Thoracic aorta (tissue), 2 donors: ENCODE measurements around the gene RFWD3. TPM values are rescaled to one million over a fixed set of nuclear protein-coding genes. Genes with fewer than 3 reads are reported as not detected.
A peak's percentile ranks its signal among the peaks of the same experiment; 100 is the strongest.

ENCODE experiments used
- ATAC-seq: fragments of 150-250 bp; one replicate; pipeline ENCODE4 v1.8.0; 2017; ENCODE audit warnings: low read depth; ENCODE audit not compliant: insufficient number of reproducible peaks, low FRiP score
- DNase-seq: peaks from one replicate; pipeline ENCODE4 v3.0.0-alpha.2; 2020; ENCODE audit warnings: low spot score
- H3K27ac ChIP-seq, 2 donors: fragments of 200-600 bp; sonication (generic); 1 replicate in 1 of 2; 2 replicates in 1 of 2; pipeline ENCODE4 v1.5.1; 2016; ENCODE audit warnings: mild to moderate bottlenecking in 2 of 2, moderate library complexity in 2 of 2
- H3K27me3 ChIP-seq: fragments of 200-600 bp; sonication (generic); replicated peaks from 2 replicates; pipeline ENCODE4 v1.6.0; 2016; ENCODE audit warnings: mild to moderate bottlenecking; ENCODE audit not compliant: insufficient read depth
- H3K36me3 ChIP-seq: fragments of 200-600 bp; sonication (generic); one replicate; pipeline ENCODE4 v1.5.1; 2016
- H3K4me1 ChIP-seq, 2 donors: fragments of 200-600 bp; sonication (generic); 1 replicate in 1 of 2; 2 replicates in 1 of 2; pipeline versions ENCODE4 v1.5.1 to v1.6.0; 2016; ENCODE audit warnings: low read depth in 2 of 2, mild to moderate bottlenecking in 1 of 2; ENCODE audit not compliant: control insufficient read depth in 1 of 2
- H3K4me3 ChIP-seq: fragments of 200-600 bp; sonication (generic); 2 replicates; pipeline ENCODE4 v1.5.1; 2016; ENCODE audit warnings: mild to moderate bottlenecking
- H3K9me3 ChIP-seq: fragments of 200-600 bp; sonication (generic); 2 replicates; pipeline ENCODE4 v1.5.1; 2016
- CTCF ChIP-seq: fragments of 200-600 bp; sonication (generic); IDR thresholded peaks from one replicate; pipeline ENCODE4 v1.5.1; 2019; ENCODE audit warnings: antibody characterized with exemption
- total RNA-seq, 2 donors: library from RNA; depleted of rRNA; stranded (reverse); fragments of >200 nt; gene quantifications; one replicate each; pipeline versions ENCODE4 v1.1.0 to v1.2.3, GENCODE V29; 2016

The RFWD3 gene
- total RNA-seq, 2 donors from 2014 or later = 16.7 to 28.8 TPM

- Histone ChIP-seq H3K36me3 (peaks cover 34% of the 10 kb centered on the region), H3K4me3 (no peak overlapping the region), H3K4me1 (no peaks in the 10 kb centered on the region), H3K27ac (no peak overlapping the region), H3K27me3 (no peaks in the 10 kb centered on the region), H3K9me3 (no peaks in the 10 kb centered on the region)
- TF ChIP-seq CTCF = no peak
- no peak for DNase-seq
- ATAC-seq = no peak
Measured at GRCh38 chr16:74625500-74626350, 41.0 kb downstream of the RFWD3 start.

- Histone ChIP-seq H3K4me3 (no peak overlapping the region), H3K27ac (no peak overlapping the region), H3K36me3 (peaks cover 33% of the 10 kb centered on the region), H3K4me1 (no peaks in the 10 kb centered on the region), H3K9me3 (no peaks in the 10 kb centered on the region), H3K27me3 (no peaks in the 10 kb centered on the region)
- ATAC-seq = no peak
- no peak for DNase-seq
- no peak for TF ChIP-seq CTCF
Measured at GRCh38 chr16:74623839-74624235, 42.8 kb downstream of the RFWD3 start.

GRCh38 chr16:74623214-74623838, 43.4 kb downstream of the RFWD3 start:
- TF ChIP-seq CTCF = peak; percentile 38
- H3K4me1 ChIP-seq = no peaks in the 10 kb centered on the region
- DNase-seq = no peak
- no peaks in the 10 kb centered on the region for H3K27me3 ChIP-seq
- H3K27ac ChIP-seq = no peak overlapping the region
- no peaks in the 10 kb centered on the region for H3K9me3 ChIP-seq
- no peak overlapping the region for H3K4me3 ChIP-seq
- ATAC-seq = no peak
- H3K36me3 ChIP-seq = peaks cover 31% of the 10 kb centered on the region

- ATAC-seq (no peak), DNase-seq (no peak)
- no peak for TF ChIP-seq CTCF
- Histone ChIP-seq H3K36me3 (peaks cover 25% of the 10 kb centered on the region), H3K27ac (no peak overlapping the region), H3K4me3 (no peak overlapping the region), H3K27me3 (no peaks in the 10 kb centered on the region), H3K9me3 (no peaks in the 10 kb centered on the region), H3K4me1 (no peaks in the 10 kb centered on the region)
Measured at GRCh38 chr16:74622005-74622404, 44.7 kb downstream of the RFWD3 start.

- DNase-seq = no peak
- H3K4me3 ChIP-seq = no peak overlapping the region
- no peak overlapping the region for H3K27ac ChIP-seq
- ATAC-seq = no peak
- no peaks in the 10 kb centered on the region for H3K27me3 ChIP-seq
- no peaks in the 10 kb centered on the region for H3K36me3 ChIP-seq
- no peaks in the 10 kb centered on the region for H3K9me3 ChIP-seq
- H3K4me1 ChIP-seq = no peaks in the 10 kb centered on the region
- TF ChIP-seq CTCF = no peak
Measured at GRCh38 chr16:74617206-74617788, 49.4 kb downstream of the RFWD3 start.
